GM03348 (cell line): ENCODE data around the gene CDH18.

Source experiments
- DNase-seq: peaks from one replicate; pipeline ENCODE4 v3.0.0; 2012; ENCODE audit warnings: low spot score

CDH18 gene

GRCh38 chr5:19733612-19734495 is 254.1 kb downstream of the CDH18 start:
- no peak for DNase-seq

- DNase-seq: no peak
Observed at GRCh38 chr5:19728571-19728970, 259.4 kb downstream of the CDH18 start.

GRCh38 chr5:19719109-19719508 is 268.9 kb downstream of the CDH18 start:
- no peak for DNase-seq

GRCh38 chr5:19713740-19714139 is 274.3 kb downstream of the CDH18 start:
- no peak for DNase-seq

- no peak for DNase-seq
Observed at GRCh38 chr5:19709403-19709802, 278.6 kb downstream of the CDH18 start.

- no peak for DNase-seq
Observed at GRCh38 chr5:19706776-19707175, 281.2 kb downstream of the CDH18 start.

- DNase-seq: no peak
Observed at GRCh38 chr5:19701731-19702130, 286.3 kb downstream of the CDH18 start.

- DNase-seq: no peak
Observed at GRCh38 chr5:19694949-19695611, 292.9 kb downstream of the CDH18 start.

GRCh38 chr5:19690978-19691377 is 297.0 kb downstream of the CDH18 start:
- DNase-seq: no peak

GRCh38 chr5:19685473-19685872 is 302.5 kb downstream of the CDH18 start:
- no peak for DNase-seq

GRCh38 chr5:19676895-19677294 is 311.1 kb downstream of the CDH18 start:
- no peak for DNase-seq

GRCh38 chr5:19660679-19661078 is 327.3 kb downstream of the CDH18 start:
- DNase-seq: no peak

- no peak for DNase-seq
Observed at GRCh38 chr5:19655627-19656026, 332.4 kb downstream of the CDH18 start.

GRCh38 chr5:19638461-19638860 is 349.5 kb downstream of the CDH18 start:
- no peak for DNase-seq

- DNase-seq: peak; percentile 3
Observed at GRCh38 chr5:19630876-19631275, 357.1 kb downstream of the CDH18 start.

- DNase-seq: peak; percentile 7
Observed at GRCh38 chr5:19626211-19626610, 361.8 kb downstream of the CDH18 start.

- DNase-seq: no peak
Observed at GRCh38 chr5:19625562-19625961, 362.4 kb downstream of the CDH18 start.

GRCh38 chr5:19619571-19619970 is 368.4 kb downstream of the CDH18 start:
- no peak for DNase-seq

GRCh38 chr5:19616701-19617215 is 371.2 kb downstream of the CDH18 start:
- DNase-seq: peak; percentile 13

GRCh38 chr5:19615661-19616060 is 372.3 kb downstream of the CDH18 start:
- DNase-seq: no peak

GRCh38 chr5:19615071-19615470 is 372.9 kb downstream of the CDH18 start:
- DNase-seq: no peak

- no peak for DNase-seq
Observed at GRCh38 chr5:19608444-19609002, 379.5 kb downstream of the CDH18 start.

GRCh38 chr5:19605846-19606407 is 382.1 kb downstream of the CDH18 start:
- DNase-seq: no peak
